DMS53 treated with DMSO at 0.1 percent for 48 hours (cell line): ENCODE measurements around the gene SLC22A5.
"Not testable (repeated sequence)": the region's sequence is repeated elsewhere in the genome, so short reads cannot be mapped to it uniquely, and the experiment has no call there.

Experiments used
- DNase-seq: peaks from one replicate; lab custom pipeline; 2025; ENCODE audit not compliant: unreplicated experiment; lab: John Stamatoyannopoulos, UW

The SLC22A5 gene

GRCh38 chr5:132426525-132427138 lies 57.1 kb downstream of the SLC22A5 start:
- peak; percentile 35 for DNase-seq

DNA sequence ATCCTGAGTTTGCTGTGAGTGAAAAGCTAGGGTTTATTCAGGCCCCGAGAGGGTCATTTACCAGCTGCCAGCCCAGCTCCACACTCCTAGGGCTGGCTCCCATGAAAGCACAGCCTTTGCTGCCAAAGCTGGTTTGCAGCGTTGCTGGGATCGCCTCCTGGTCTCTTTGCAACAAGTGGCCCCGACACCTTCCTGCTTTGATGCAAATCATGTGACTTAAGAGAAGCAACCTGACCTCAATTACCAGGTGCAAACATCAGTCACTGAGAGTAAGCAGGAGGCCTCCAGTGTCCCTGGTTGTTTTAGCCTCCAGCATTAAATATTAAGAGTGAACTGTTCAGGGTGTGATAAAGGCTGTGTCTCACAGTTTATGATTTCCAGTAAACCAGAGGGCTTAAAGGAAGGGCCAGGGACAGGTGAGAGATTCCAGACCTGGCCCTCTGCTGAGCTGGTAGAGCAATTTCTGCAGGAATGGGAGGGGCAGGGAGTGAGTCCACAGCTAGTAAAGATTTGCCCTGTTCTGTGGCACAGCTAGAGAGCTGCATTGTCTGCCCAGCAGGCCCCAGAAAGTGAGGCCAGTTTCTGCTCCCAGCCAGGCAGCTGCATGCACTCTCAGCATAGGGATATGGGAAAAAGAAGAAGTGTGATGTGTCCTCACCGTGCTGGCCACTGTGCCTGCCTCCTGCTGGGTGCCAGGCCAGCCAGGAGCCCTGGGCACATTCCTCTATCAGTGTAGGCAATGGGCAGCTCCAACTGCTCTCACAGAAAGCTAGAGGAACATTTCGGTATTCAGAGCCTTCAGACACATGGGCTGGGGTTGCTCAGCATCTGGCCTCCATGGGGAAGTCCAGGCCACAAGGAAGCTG lies 58.0 kb downstream of the SLC22A5 start:
- peak; percentile 91 for DNase-seq

GRCh38 chr5:132428147-132428482 lies 58.6 kb downstream of the SLC22A5 start:
- DNase-seq, result no peak

DNA sequence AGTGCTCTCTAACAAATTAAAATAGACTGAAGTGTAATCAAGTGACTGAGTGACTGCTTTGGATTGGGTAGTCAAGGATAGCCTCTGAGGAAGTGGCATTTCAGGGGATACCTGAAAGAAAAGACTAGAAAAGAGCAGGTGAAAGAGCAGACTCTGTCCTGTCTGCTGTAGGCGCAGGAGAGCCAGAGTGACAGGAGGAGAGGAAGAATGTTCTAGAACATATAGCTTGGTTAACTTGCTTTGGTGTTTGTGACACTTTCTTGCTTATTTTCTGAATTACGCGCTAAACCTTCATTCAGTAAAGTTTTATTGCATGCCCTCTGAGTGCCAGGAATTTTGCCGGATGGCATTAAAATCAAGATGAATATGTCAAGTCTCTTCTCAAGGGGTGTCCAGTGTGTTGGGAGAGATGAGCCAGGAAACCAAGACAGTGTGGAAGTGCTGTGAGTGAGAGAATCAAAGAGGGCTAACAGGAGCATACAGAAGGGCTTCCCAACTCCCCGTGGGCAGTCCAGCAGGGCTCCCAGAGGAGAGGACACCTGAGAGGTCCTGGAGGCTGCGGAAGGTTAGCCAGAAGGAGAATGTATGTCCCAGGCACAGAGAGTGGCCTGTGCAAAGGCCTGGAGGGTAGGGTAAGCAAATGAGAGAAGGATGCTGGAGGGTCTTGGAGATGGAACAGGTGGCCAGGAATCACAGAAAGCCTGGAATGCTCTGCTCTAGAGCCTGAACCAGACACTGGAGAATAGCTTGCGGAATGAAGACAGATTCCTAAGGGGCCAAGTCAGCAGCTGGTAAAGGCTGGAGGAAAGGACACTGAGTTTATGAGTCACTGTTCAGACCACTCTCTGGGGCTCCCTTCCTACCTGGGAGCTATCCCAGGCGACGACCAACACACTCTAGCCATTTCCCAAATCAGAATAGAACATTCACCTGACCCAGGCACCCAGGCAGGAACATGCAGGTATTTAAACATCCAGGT lies 59.3 kb downstream of the SLC22A5 start:
- DNase-seq, result no peak

- DNase-seq, result peak; percentile 21
These were observed 60.2 kb downstream of the SLC22A5 start for GRCh38 chr5:132429463-132430440.

DNA sequence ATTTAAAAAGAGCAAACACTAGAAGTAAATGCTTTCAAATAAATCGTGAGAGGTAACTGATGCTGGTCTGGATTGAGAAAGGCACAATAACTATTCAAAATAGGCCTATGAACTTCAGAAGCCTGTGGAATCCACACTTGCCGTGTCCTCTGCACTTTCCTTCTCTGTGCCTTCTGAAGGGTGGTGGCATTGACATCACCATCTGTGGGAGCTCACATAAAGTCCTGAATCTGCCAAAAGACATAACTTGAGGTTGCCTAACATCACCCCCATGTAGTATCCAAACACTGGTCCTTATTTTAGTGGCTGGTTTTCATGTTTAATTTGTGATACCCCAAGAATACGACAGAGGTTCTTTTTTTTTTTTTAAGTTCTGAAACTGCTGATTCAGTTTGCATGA lies 61.2 kb downstream of the SLC22A5 start:
- no peak for DNase-seq

DNA sequence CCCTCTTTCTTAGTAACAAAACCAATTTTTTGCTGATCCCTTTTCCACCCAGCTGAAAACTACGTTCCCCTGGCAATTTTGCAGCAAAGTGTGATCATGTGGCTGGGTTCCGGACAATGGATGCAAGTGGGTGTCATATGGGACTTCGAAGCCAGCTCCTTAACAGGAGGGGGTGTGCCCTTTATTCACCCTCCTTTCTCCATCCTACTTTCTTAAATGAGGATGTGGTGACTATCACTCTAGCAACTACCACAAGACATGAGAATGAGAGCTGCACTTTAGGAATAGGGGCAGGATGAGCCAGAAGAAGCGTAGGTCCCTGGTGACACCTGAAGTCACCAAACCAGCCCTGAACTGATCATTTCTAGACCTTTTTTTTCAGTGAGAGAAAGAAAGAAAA lies 62.1 kb downstream of the SLC22A5 start:
- DNase-seq, result no peak

DNA sequence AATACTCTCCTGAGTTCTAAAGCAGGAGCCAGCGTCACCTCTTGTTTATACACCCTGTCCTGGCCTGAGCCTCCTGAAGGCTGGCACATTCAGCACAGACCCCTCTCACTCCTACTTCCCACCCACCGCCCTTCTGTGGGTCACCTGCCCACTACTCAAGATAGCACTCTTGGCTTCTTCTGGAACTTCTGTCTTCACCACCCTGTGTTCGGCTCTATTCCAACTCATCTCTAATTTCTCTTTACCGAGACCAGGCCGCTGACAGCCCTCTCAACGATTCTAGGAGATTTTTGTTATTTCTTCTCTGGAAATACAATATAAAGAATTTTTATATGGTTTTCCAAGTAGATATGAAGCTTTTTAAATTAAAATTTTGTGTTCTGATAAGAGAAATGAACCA lies 63.6 kb downstream of the SLC22A5 start:
- DNase-seq, result no peak

- DNase-seq, result no peak
These were observed 65.1 kb downstream of the SLC22A5 start for GRCh38 chr5:132434416-132435286.

DNA sequence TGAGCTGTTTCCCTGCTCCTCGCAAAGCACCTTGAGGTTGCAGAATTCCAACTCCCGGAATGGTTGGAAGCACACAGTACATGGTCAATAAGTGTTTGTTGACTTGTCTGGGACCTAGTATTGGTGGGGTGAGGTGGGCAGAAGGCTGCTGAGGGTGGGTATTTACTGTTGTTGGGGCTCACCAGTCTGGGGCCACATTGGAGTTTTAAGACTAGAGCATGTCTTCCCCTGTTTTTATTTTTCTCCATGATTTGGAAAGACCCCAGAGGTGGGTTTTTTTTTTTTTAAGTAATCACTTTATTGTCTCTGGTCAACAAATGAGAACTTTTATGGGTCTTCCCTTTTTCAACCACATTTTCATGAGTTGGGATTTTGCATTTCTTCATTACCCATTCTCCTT lies 65.9 kb downstream of the SLC22A5 start:
- DNase-seq, result no peak

DNA sequence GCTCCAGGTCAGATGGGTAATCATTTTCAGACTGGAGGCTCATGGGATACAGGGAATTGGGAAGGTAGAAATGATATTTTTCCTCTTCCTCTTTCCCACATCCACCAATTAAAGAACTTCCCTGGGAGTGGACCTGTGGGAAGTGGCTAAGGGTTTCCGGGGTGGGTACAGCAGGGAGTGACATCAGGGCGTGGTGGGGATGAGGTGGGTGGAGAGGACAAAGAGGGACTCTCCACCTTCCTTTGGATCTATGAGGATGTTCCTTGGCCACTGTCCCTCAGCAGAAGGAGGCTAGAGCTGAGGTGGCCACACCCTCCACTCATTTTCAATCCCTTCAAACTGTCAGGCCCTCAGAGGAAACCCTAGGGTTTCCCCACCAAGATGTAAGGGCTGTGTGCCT lies 66.4 kb downstream of the SLC22A5 start:
- DNase-seq, result no peak

- no peak for DNase-seq
These were observed 67.4 kb downstream of the SLC22A5 start for GRCh38 chr5:132436936-132437335.

DNA sequence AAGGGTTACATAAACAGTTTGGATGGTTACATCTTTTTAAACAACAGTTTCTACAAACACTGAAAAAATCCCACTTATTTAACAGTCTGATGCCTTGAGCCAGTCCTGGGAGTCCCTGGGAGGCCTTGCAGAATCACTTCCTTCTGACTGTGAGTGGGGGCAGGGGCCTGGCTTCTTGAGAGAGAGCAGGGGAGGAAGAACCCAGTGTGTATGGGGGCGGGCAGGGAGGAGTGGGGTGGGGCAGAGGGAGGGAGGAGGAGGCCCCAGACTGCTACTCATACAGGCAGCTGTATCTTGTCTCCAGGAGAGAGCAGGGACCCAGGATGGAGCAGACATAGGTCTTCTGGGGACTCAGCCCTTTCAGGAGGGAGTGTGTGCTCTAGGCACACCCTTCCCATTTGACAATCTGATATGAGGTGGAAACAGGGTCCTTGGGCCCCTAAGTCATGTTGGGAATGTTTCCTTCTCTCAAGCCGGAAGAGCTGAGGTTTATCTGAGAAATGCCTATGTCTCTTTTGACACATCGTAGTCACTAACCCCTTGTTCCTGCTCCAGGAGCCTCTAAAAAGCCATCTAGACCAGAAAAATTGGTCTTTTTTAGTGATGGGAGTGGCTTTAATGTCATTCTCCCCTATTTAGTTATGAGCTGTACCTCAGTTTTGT lies 68.2 kb downstream of the SLC22A5 start:
- no peak for DNase-seq

DNA sequence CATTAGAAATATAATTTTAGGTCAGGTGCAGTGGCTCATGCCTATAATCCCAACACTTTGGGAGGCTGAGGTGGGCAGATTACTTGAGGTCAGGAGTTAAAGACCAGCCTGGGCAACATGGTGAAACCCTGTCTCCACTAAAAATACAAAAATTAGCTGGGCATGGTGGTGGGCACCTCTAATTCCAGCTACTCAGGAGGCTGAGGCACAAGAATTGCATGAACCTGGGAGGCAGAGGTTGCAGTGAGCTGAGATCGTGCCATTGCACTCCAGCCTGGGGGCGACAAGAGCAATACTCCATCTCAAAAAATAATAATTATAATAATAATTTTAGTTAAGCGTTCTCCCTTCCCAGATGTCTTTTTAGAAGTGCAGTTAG lies 68.7 kb downstream of the SLC22A5 start:
- not testable (repeated sequence) for DNase-seq

DNA sequence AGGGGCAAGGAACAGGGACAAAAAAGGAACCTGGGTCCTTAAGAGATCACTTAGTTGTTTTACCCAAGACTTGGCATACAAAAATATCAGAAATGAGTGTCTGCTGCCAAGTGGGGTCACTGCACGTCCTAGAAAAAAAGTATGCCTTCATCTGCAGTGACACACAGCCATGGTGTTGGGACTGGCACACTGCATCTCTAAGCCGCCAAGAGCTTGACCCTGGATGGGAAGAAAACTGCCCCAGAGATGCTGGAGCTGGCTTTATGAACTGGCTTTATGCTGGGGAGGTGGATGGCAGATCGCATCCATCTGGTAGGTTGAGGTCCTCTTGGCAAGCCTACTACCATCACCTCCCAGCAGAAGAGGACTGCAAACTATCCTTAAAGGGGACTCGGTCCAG lies 69.4 kb downstream of the SLC22A5 start:
- no peak for DNase-seq

DNA sequence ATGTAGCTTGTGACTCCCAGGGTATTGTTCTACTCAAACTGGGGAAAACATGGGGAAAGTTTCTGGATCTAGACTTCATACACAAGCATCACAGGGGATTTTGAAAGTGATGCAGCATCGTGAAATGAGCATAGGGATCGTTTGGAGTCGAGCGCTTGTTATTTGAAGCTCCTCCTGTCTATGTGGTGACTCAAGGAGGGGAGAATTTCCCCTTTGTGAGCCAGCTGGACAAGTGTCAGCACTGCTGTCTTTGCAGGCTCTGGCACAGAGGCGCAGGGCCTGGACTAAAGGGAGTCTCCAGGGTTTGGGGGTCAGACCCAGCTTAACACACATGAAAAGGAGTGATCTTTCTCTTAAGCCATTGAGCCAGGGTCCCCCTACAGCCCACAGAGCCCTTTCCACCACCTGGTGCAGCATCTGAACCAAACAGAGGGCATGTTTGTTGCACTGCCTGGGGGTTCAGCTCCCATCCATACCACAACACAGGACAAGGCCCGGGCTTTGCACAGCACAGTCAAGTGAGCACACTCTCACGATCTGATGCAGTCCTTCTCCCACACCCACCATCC lies 70.1 kb downstream of the SLC22A5 start:
- no peak for DNase-seq

GRCh38 chr5:132444061-132444460 lies 74.6 kb downstream of the SLC22A5 start:
- no peak for DNase-seq
